K562 (cell line): Measurements from ENCODE around the gene RFLNA. TPM values are rescaled to one million over a fixed set of nuclear protein-coding genes. Genes with fewer than 3 reads are reported as not detected.

Experiments
- ARID3A ChIP-seq: IDR thresholded peaks from 2 replicates; pipeline ENCODE4 v1.6.1; 2012; ENCODE audit warnings: low read depth, low read length, improper control_type of control experiment, borderline replicate concordance
- ASH1L ChIP-seq: fragments of 450-650 bp; IDR thresholded peaks from 2 replicates; pipeline ENCODE4 v1.6.1; 2018; ENCODE audit warnings: borderline replicate concordance, mild to moderate bottlenecking, low read depth; ENCODE audit not compliant: partially characterized antibody
- ATF3 ChIP-seq, 2 experiments: fragments of 450-650 bp in 1 of 2; sonication (generic) in 1 of 2; formaldehyde crosslinking in 1 of 2; IDR thresholded peaks in 1 of 2; conservative IDR thresholded peaks in 1 of 2; 2 replicates each; pipeline versions ENCODE4 v1.6.1 to v1.8.1; 2016 to 2023; ENCODE audit warnings: mild to moderate bottlenecking in 2 of 2, moderate library complexity in 2 of 2, inconsistent platforms in 1 of 2, missing genetic modification reagents in 1 of 2
- CCAR2 ChIP-seq: fragments of 200-400 bp; formaldehyde crosslinking; IDR thresholded peaks from 2 replicates; pipeline ENCODE4 v1.6.1; 2017; ENCODE audit warnings: mild to moderate bottlenecking, low read depth, low read length
- DIDO1 ChIP-seq: fragments of 450-650 bp; IDR thresholded peaks from 2 replicates; pipeline ENCODE4 v1.6.1; 2016; ENCODE audit warnings: low read depth, missing biosample characterization, missing genetic modification characterization
- ELK3 ChIP-seq: fragments of 450-650 bp; formaldehyde crosslinking; IDR thresholded peaks from 2 replicates; pipeline ENCODE4 v1.4.0; 2020; ENCODE audit warnings: mild to moderate bottlenecking
- NCOA1 ChIP-seq: fragments of 450-650 bp; IDR thresholded peaks from 2 replicates; pipeline ENCODE4 v1.6.1; 2016; ENCODE audit warnings: low read depth
- PML ChIP-seq: IDR thresholded peaks from 2 replicates; pipeline ENCODE4 v1.6.1; 2012; ENCODE audit warnings: low read length, inconsistent platforms
- POLR3A ChIP-seq: IDR thresholded peaks from 2 replicates; pipeline ENCODE4 v1.6.1; 2011; ENCODE audit warnings: borderline replicate concordance, mild to moderate bottlenecking, moderate library complexity; ENCODE audit not compliant: insufficient read length, insufficient read depth; ENCODE audit errors: extremely low read depth
- U2AF1 ChIP-seq: fragments of 200-400 bp; formaldehyde crosslinking; optimal IDR thresholded peaks from 2 replicates; pipeline ENCODE3; 2017; ENCODE audit warnings: mild to moderate bottlenecking, low read depth, low read length, moderate library complexity
- ZFX ChIP-seq: sonication (generic); formaldehyde crosslinking; IDR thresholded peaks from 2 replicates; pipeline ENCODE4 v1.8.0; 2022; ENCODE audit warnings: mild to moderate bottlenecking, missing genetic modification reagents, moderate library complexity
- ZNF146 ChIP-seq: IDR thresholded peaks from one replicate; pipeline ENCODE4 v1.6.1; 2018; ENCODE audit warnings: missing compliant biosample characterization; ENCODE audit not compliant: unreplicated experiment
- ZNF41 ChIP-seq: fragments of 250-450 bp; sonication (Bioruptor Pico); conservative IDR thresholded peaks from 2 replicates; pipeline ENCODE4 v1.4.0; 2020; ENCODE audit warnings: mild to moderate bottlenecking
- ZNF436 ChIP-seq: fragments of 250-450, 450-650 bp; sonication (Bioruptor Pico); formaldehyde crosslinking; IDR thresholded peaks from 2 replicates; pipeline ENCODE4 v1.7.0; 2020; ENCODE audit warnings: mild to moderate bottlenecking
- polyA plus RNA-seq, 8 experiments: library from polyadenylated mRNA; depleted of rRNA in 4 of 8; stranded (reverse) in 5 of 8; unstranded in 3 of 8; fragments of >200 nt; fragmentation: Nextera tagmentation in 2 of 8; fragmentation: Illumina TruSeq in 1 of 8; extraction: Ambion mirVana in 2 of 8; extraction: Trizol in 1 of 8; gene quantifications; 2 replicates each; pipeline versions ENCODE4 v1.2.1 to v1.2.3, GENCODE V29; 2011 to 2014; ENCODE audit warnings: inconsistent platforms in 1 of 8, missing spikeins in 1 of 8
- total RNA-seq, 7 experiments: library from RNA; depleted of rRNA in 6 of 7; stranded (reverse); fragments of >200 nt in 6 of 7; fragmentation: Illumina TruSeq in 2 of 7; extraction: Trizol in 2 of 7; gene quantifications; 2 replicates each; pipeline versions ENCODE4 v1.2.1 to v1.2.3, GENCODE V29; 2011 to 2021; ENCODE audit warnings: low replicate concordance in 1 of 7
- TF ChIP-seq, protein P1 (sequence below): fragments of 450-650 bp; IDR thresholded peaks from 2 replicates; pipeline ENCODE4 v1.6.1; 2018; ENCODE audit not compliant: partially characterized antibody
- TF ChIP-seq, protein P2 (sequence below): sonication (generic); formaldehyde crosslinking; IDR thresholded peaks from 2 replicates; pipeline ENCODE4 v1.9.0; 2022; ENCODE audit warnings: mild to moderate bottlenecking, missing genetic modification reagents
- TF ChIP-seq, protein P3 (sequence below): sonication (generic); formaldehyde crosslinking; IDR thresholded peaks from 2 replicates; pipeline ENCODE4 v1.8.0; 2022; ENCODE audit warnings: mild to moderate bottlenecking, missing genetic modification reagents

The RFLNA gene
- total and polyA plus RNA-seq, 9 of the 15 experiments (the other 6 are each of a cell fraction or from before 2014, with no cell fraction given): not detected

DNA sequence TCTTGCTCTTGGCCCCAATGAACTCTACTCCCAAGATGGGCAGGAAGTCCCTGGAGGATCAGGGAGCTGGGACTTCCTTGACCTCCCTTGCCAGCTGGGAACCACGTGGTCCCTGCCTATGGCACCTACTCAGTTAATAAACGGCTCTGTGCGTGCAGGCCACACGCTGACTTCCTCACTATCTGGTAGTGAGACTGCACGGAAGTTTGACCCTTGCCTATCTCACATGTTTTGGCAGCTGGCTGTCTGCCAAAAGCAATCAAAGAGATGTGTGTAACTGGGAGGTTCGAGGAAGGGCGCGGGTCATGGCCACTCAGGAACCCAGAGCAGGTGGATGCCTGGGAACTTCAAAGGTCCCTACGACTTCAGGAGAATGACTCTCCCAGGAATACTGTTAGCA lies 57.9 kb downstream of the RFLNA start (continued):
- TF ChIP-seq, protein P1, sequence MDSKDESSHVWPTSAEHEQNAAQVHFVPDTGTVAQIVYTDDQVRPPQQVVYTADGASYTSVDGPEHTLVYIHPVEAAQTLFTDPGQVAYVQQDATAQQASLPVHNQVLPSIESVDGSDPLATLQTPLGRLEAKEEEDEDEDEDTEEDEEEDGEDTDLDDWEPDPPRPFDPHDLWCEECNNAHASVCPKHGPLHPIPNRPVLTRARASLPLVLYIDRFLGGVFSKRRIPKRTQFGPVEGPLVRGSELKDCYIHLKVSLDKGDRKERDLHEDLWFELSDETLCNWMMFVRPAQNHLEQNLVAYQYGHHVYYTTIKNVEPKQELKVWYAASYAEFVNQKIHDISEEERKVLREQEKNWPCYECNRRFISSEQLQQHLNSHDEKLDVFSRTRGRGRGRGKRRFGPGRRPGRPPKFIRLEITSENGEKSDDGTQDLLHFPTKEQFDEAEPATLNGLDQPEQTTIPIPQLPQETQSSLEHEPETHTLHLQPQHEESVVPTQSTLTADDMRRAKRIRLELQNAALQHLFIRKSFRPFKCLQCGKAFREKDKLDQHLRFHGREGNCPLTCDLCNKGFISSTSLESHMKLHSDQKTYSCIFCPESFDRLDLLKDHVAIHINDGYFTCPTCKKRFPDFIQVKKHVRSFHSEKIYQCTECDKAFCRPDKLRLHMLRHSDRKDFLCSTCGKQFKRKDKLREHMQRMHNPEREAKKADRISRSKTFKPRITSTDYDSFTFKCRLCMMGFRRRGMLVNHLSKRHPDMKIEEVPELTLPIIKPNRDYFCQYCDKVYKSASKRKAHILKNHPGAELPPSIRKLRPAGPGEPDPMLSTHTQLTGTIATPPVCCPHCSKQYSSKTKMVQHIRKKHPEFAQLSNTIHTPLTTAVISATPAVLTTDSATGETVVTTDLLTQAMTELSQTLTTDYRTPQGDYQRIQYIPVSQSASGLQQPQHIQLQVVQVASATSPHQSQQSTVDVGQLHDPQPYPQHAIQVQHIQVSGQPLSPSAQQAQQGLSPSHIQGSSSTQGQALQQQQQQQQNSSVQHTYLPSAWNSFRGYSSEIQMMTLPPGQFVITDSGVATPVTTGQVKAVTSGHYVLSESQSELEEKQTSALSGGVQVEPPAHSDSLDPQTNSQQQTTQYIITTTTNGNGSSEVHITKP: no peak
- TF ChIP-seq ZNF146 (no peak), POLR3A (no peak), DIDO1 (tag) (no peak), U2AF1 (no peak), CCAR2 (no peak), ATF3 (IDR thresholded peaks at IDR 0.05) (no peak), ATF3 (CRISPR knock-in tag; conservative IDR thresholded peaks at IDR 0.05) (no peak), PML (no peak), ZNF436 (CRISPR knock-in tag) (no peak), ZNF41 (CRISPR knock-in tag) (no peak), ARID3A (no peak), NCOA1 (no peak), ASH1L (no peak), ZFX (no peak), ELK3 (CRISPR knock-in tag) (no peak)
- TF ChIP-seq, protein P2, sequence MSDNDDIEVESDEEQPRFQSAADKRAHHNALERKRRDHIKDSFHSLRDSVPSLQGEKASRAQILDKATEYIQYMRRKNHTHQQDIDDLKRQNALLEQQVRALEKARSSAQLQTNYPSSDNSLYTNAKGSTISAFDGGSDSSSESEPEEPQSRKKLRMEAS (CRISPR knock-in tag): peak; percentile 63
- TF ChIP-seq, protein P3, sequence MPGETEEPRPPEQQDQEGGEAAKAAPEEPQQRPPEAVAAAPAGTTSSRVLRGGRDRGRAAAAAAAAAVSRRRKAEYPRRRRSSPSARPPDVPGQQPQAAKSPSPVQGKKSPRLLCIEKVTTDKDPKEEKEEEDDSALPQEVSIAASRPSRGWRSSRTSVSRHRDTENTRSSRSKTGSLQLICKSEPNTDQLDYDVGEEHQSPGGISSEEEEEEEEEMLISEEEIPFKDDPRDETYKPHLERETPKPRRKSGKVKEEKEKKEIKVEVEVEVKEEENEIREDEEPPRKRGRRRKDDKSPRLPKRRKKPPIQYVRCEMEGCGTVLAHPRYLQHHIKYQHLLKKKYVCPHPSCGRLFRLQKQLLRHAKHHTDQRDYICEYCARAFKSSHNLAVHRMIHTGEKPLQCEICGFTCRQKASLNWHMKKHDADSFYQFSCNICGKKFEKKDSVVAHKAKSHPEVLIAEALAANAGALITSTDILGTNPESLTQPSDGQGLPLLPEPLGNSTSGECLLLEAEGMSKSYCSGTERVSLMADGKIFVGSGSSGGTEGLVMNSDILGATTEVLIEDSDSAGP (CRISPR knock-in tag): no peak
